ENCODE data around the gene NFE2L2.
"Not testable (repeated sequence)": the region's sequence is repeated elsewhere in the genome, so short reads cannot be mapped to it uniquely, and the experiment has no call there.

Gene NFE2L2

GRCh38 chr2:177188482-177189469 is 75.8 kb downstream of the NFE2L2 start:
- no peak for DNase-seq

GRCh38 chr2:177187631-177188312 is 76.8 kb downstream of the NFE2L2 start:
- DNase-seq: peak; percentile 86

GRCh38 chr2:177186038-177186437 is 78.5 kb downstream of the NFE2L2 start:
- not testable (repeated sequence) for DNase-seq

GRCh38 chr2:177184606-177185005 is 79.9 kb downstream of the NFE2L2 start:
- no peak for DNase-seq

GRCh38 chr2:177183860-177184259 is 80.7 kb downstream of the NFE2L2 start:
- DNase-seq: no peak

Data from fibroblast of upper back skin (primary cell).